Measurements from ENCODE around the gene FAM8A1.
"Not testable (repeated sequence)": the region's sequence is repeated elsewhere in the genome, so short reads cannot be mapped to it uniquely, and the experiment has no call there.

The FAM8A1 gene

GRCh38 chr6:17586623-17587022, 13.5 kb upstream of the FAM8A1 start:
- DNase-seq; H3K4me1 ChIP-seq (ENCODE audit: control extremely low read depth in 1 of 4, control insufficient read depth in 4 of 4, insufficient read depth in 4 of 4, low read length in 3 of 4); H3K27me3 ChIP-seq (replicated peaks in 2 of 5; ENCODE audit: control insufficient read depth in 4 of 5, insufficient read depth in 5 of 5, low read length in 4 of 5); H3K36me3 ChIP-seq (ENCODE audit: control insufficient read depth in 4 of 4, insufficient read depth in 4 of 4, low read length in 3 of 4); POLR2A ChIA-PET; H3K4me3 ChIP-seq (ENCODE audit: control insufficient read depth in 1 of 7, extremely low read depth in 1 of 7, insufficient read depth in 4 of 7, low read depth in 2 of 7, low read length in 6 of 7); H3K9me3 ChIP-seq (ENCODE audit: control extremely low read depth in 1 of 5, control insufficient read depth in 4 of 5, insufficient read depth in 2 of 5, low read depth in 1 of 5, low read length in 4 of 5); H3K27ac ChIP-seq (ENCODE audit: insufficient read depth in 1 of 2, low read depth in 1 of 2, low read length in 2 of 2, poor library complexity in 1 of 2, severe bottlenecking in 2 of 2): not testable (repeated sequence)
- CTCF ChIA-PET, result interaction anchor here (3.1 kb wide), 1 partner anchor 429 kb away, joined by 30 read pairs; no protein-coding TSS in a partner anchor
- 91% methylated on average over 11 of the region's 13 CpGs for WGBS (ENCODE audit: insufficient coverage)

DNA sequence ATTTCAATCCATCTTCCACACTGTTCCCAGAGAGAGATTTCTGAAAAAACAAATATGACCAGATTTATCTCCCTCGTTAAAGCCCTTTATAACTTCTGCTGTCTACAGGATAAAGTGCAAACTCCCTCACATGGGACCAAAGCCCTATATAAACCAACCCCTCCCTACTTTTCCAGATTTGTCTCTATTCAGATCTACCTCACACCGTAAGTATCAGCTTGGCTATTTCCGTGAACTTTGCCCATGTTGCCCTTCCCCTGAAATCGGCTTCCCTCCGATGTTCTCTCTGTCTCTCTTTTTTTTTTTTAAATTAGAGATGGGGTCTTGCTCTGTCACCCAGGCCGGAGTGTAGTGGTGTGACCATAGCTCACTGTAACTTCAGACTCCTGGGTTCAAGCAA, 12.1 kb upstream of the FAM8A1 start:
- Histone ChIP-seq H3K9me3 (ENCODE audit: control extremely low read depth in 1 of 5, control insufficient read depth in 4 of 5, insufficient read depth in 2 of 5, low read depth in 1 of 5, low read length in 4 of 5) (no peaks in the 10 kb centered on the region), H3K4me3 (ENCODE audit: control insufficient read depth in 1 of 7, extremely low read depth in 1 of 7, insufficient read depth in 4 of 7, low read depth in 2 of 7, low read length in 6 of 7) (no peak overlapping the region), H3K27ac (ENCODE audit: insufficient read depth in 1 of 2, low read depth in 1 of 2, low read length in 2 of 2, poor library complexity in 1 of 2, severe bottlenecking in 2 of 2) (no peak overlapping the region), H3K4me1 (ENCODE audit: control extremely low read depth in 1 of 4, control insufficient read depth in 4 of 4, insufficient read depth in 4 of 4, low read length in 3 of 4) (peaks cover 0 to 8% (median 6%) of the 10 kb centered on the region in 4 experiments), H3K27me3 (replicated peaks in 2 of 5; ENCODE audit: control insufficient read depth in 4 of 5, insufficient read depth in 5 of 5, low read length in 4 of 5) (no peaks in the 10 kb centered on the region), H3K36me3 (ENCODE audit: control insufficient read depth in 4 of 4, insufficient read depth in 4 of 4, low read length in 3 of 4) (no peaks in the 10 kb centered on the region)
- POLR2A ChIA-PET, result no interaction called here
- no peak for DNase-seq
- CTCF ChIA-PET, result interaction anchor here (1.2 kb wide), 1 partner anchor 10 kb away, joined by 3 read pairs; no protein-coding TSS in a partner anchor
- WGBS (ENCODE audit: insufficient coverage), result 95% methylated on average over 4 of the region's 6 CpGs

DNA sequence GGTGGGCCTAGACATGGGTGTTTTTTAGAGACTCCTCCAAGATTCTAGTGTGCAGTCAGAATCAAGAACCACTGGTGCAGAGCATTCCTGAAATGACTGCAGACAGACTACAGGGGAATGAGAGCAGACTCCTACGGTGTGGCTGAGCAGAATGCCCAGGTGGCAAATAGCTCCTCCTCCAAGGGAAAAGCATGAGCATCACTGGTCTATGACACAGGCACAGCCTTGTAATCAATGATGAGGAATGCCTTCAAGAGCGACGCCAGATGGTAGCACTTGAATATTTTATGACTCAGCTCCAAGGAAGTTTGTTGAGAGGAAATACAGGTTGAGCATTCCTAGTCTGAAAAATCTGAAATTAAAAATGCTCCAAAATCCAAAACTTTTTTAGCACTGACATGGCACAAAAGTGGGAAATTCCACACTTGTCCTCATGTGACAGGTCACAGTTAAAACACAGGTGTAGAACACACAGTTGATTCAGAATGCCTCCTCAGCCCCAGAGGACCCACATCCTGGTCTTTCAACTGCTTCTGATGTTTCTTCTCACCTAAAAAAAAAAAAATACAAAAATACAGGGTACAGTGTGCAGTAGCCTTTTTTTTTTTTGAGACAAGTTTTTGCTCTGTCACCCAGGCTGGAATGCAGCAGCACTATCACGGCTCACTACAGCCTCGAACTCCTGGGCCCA, 10.6 kb upstream of the FAM8A1 start:
- Histone ChIP-seq H3K9me3 (ENCODE audit: control extremely low read depth in 1 of 5, control insufficient read depth in 4 of 5, insufficient read depth in 2 of 5, low read depth in 1 of 5, low read length in 4 of 5) (no peaks in the 10 kb centered on the region), H3K36me3 (ENCODE audit: control insufficient read depth in 4 of 4, insufficient read depth in 4 of 4, low read length in 3 of 4) (no peaks in the 10 kb centered on the region), H3K27ac (ENCODE audit: insufficient read depth in 1 of 2, low read depth in 1 of 2, low read length in 2 of 2, poor library complexity in 1 of 2, severe bottlenecking in 2 of 2) (no peak overlapping the region), H3K4me1 (ENCODE audit: control extremely low read depth in 1 of 4, control insufficient read depth in 4 of 4, insufficient read depth in 4 of 4, low read length in 3 of 4) (peaks cover 0 to 8% (median 6%) of the 10 kb centered on the region in 4 experiments), H3K4me3 (ENCODE audit: control insufficient read depth in 1 of 7, extremely low read depth in 1 of 7, insufficient read depth in 4 of 7, low read depth in 2 of 7, low read length in 6 of 7) (no peak overlapping the region), H3K27me3 (replicated peaks in 2 of 5; ENCODE audit: control insufficient read depth in 4 of 5, insufficient read depth in 5 of 5, low read length in 4 of 5) (no peaks in the 10 kb centered on the region)
- DNase-seq, result no peak
- WGBS (ENCODE audit: insufficient coverage), result 99% methylated on average over 5 of the region's 5 CpGs
- ChIA-PET CTCF (interaction anchor here (1.1 to 1.6 kb wide), 4 partner anchors 8 to 214 kb away, joined by 3 to 4 read pairs (median 4); partner anchors contain the start of gene FAM8A1), POLR2A (no interaction called here)

- no peaks in the 10 kb centered on the region for H3K36me3 ChIP-seq (ENCODE audit: control insufficient read depth in 4 of 4, insufficient read depth in 4 of 4, low read length in 3 of 4)
- ChIA-PET POLR2A (no interaction called here), CTCF (interaction anchor here (1.6 kb wide), 1 partner anchor 10 kb away, joined by 4 read pairs; no protein-coding TSS in a partner anchor)
- H3K4me1 ChIP-seq (ENCODE audit: control extremely low read depth in 1 of 4, control insufficient read depth in 4 of 4, insufficient read depth in 4 of 4, low read length in 3 of 4), result peaks cover 0 to 1% (median under 1%) of the 10 kb centered on the region in 4 experiments
- H3K9me3 ChIP-seq (ENCODE audit: control extremely low read depth in 1 of 5, control insufficient read depth in 4 of 5, insufficient read depth in 2 of 5, low read depth in 1 of 5, low read length in 4 of 5), result no peaks in the 10 kb centered on the region
- H3K27me3 ChIP-seq (replicated peaks in 2 of 5; ENCODE audit: control insufficient read depth in 4 of 5, insufficient read depth in 5 of 5, low read length in 4 of 5), result no peaks in the 10 kb centered on the region
- no peak overlapping the region for H3K27ac ChIP-seq (ENCODE audit: insufficient read depth in 1 of 2, low read depth in 1 of 2, low read length in 2 of 2, poor library complexity in 1 of 2, severe bottlenecking in 2 of 2)
- H3K4me3 ChIP-seq (ENCODE audit: control insufficient read depth in 1 of 7, extremely low read depth in 1 of 7, insufficient read depth in 4 of 7, low read depth in 2 of 7, low read length in 6 of 7), result no peak overlapping the region
- DNase-seq, result peak in 2 of 3 donors; percentile 24
- WGBS (ENCODE audit: insufficient coverage), result 57% methylated on average over 1 of the region's 1 CpG
Measured at GRCh38 chr6:17591287-17591686, 8.8 kb upstream of the FAM8A1 start.

DNA sequence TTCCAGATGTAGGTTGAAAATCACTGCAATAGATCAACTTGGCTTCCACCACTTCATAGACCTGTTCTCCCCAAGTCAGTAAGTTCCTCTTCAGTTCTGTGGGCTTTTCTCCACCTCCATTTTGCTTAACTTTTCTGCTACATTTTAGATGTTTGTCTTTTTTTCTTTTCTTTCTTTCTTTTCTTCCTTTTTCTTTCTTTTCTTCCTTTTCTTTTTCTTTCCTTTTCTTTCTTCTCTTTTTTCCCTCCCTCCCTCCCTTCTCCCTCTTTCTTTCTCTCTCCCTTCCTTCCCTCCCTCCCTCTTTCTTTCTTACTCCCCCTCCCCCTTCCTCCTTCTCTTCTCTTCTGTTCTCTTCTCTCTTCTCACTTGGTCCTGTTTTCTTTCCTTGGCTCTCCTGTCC, 6.9 kb upstream of the FAM8A1 start:
- H3K4me1 ChIP-seq (ENCODE audit: control extremely low read depth in 1 of 4, control insufficient read depth in 4 of 4, insufficient read depth in 4 of 4, low read length in 3 of 4), result no peaks in the 10 kb centered on the region
- CTCF ChIA-PET, result no interaction called here
- no peaks in the 10 kb centered on the region for H3K36me3 ChIP-seq (ENCODE audit: control insufficient read depth in 4 of 4, insufficient read depth in 4 of 4, low read length in 3 of 4)
- no peak overlapping the region for H3K4me3 ChIP-seq (ENCODE audit: control insufficient read depth in 1 of 7, extremely low read depth in 1 of 7, insufficient read depth in 4 of 7, low read depth in 2 of 7, low read length in 6 of 7)
- H3K27ac ChIP-seq (ENCODE audit: insufficient read depth in 1 of 2, low read depth in 1 of 2, low read length in 2 of 2, poor library complexity in 1 of 2, severe bottlenecking in 2 of 2), result no peak overlapping the region
- H3K27me3 ChIP-seq (replicated peaks in 2 of 5; ENCODE audit: control insufficient read depth in 4 of 5, insufficient read depth in 5 of 5, low read length in 4 of 5), result no peaks in the 10 kb centered on the region
- POLR2A ChIA-PET, result no interaction called here
- no peak for DNase-seq
- peaks cover 0 to 8% (median 0%) of the 10 kb centered on the region in 5 experiments for H3K9me3 ChIP-seq (ENCODE audit: control extremely low read depth in 1 of 5, control insufficient read depth in 4 of 5, insufficient read depth in 2 of 5, low read depth in 1 of 5, low read length in 4 of 5)

GRCh38 chr6:17596085-17596484, 4.0 kb upstream of the FAM8A1 start:
- CTCF ChIA-PET, result no interaction called here

More at GRCh38 chr6:17596085-17596484, 4.0 kb upstream of the FAM8A1 start:
- Histone ChIP-seq H3K9me3 (ENCODE audit: control extremely low read depth in 1 of 5, control insufficient read depth in 4 of 5, insufficient read depth in 2 of 5, low read depth in 1 of 5, low read length in 4 of 5) (peaks cover 0 to 8% (median 0%) of the 10 kb centered on the region in 5 experiments), H3K4me3 (ENCODE audit: control insufficient read depth in 1 of 7, extremely low read depth in 1 of 7, insufficient read depth in 4 of 7, low read depth in 2 of 7, low read length in 6 of 7) (no peak overlapping the region), H3K27me3 (replicated peaks in 2 of 5; ENCODE audit: control insufficient read depth in 4 of 5, insufficient read depth in 5 of 5, low read length in 4 of 5) (no peaks in the 10 kb centered on the region), H3K36me3 (ENCODE audit: control insufficient read depth in 4 of 4, insufficient read depth in 4 of 4, low read length in 3 of 4) (no peaks in the 10 kb centered on the region), H3K27ac (ENCODE audit: insufficient read depth in 1 of 2, low read depth in 1 of 2, low read length in 2 of 2, poor library complexity in 1 of 2, severe bottlenecking in 2 of 2) (no peak overlapping the region), H3K4me1 (ENCODE audit: control extremely low read depth in 1 of 4, control insufficient read depth in 4 of 4, insufficient read depth in 4 of 4, low read length in 3 of 4) (peaks cover under 1 to 12% (median 7%) of the 10 kb centered on the region in 4 experiments)
- POLR2A ChIA-PET, result no interaction called here
- no CpG with 5 or more reads among the region's 3 CpGs for WGBS (ENCODE audit: insufficient coverage)
- no peak for DNase-seq

All from common myeloid progenitor, CD34-positive (primary cell).